ENCODE measurements around the gene CCDC57.
"Not testable (repeated sequence)": the region's sequence is repeated elsewhere in the genome, so short reads cannot be mapped to it uniquely, and the experiment has no call there.

The CCDC57 gene

GRCh38 chr17:82149401-82150099 is 63.1 kb downstream of the CCDC57 start:
- ATAC-seq (replicated peaks) = no peak
- peaks cover 2 to 4% of the 10 kb centered on the region in 2 donors for H3K9me3 Mint-ChIP-seq
- H3K4me3 Mint-ChIP-seq = no peak overlapping the region

GRCh38 chr17:82148997-82149396 is 63.6 kb downstream of the CCDC57 start:
- Mint-ChIP-seq H3K27ac (no peak overlapping the region), H3K36me3 (peaks cover 17% of the 10 kb centered on the region in 2 donors), H3K27me3 (no peaks in the 10 kb centered on the region), H3K9me3 (peaks cover 2 to 4% of the 10 kb centered on the region in 2 donors), H3K4me1 (no peaks in the 10 kb centered on the region), H3K4me3 (no peak overlapping the region)
- no peak for ATAC-seq (replicated peaks)
- no peak for DNase-seq

More at GRCh38 chr17:82149401-82150099, 63.1 kb downstream of the CCDC57 start:
- no peak for DNase-seq
- Mint-ChIP-seq H3K36me3 (peaks cover 17 to 19% of the 10 kb centered on the region in 2 donors), H3K4me1 (no peaks in the 10 kb centered on the region), H3K27ac (no peak overlapping the region), H3K27me3 (no peaks in the 10 kb centered on the region)

- ATAC-seq (replicated peaks) = no peak
- Mint-ChIP-seq H3K27ac (no peak overlapping the region), H3K4me3 (no peak overlapping the region)
Observed at GRCh38 chr17:82148011-82148410, 64.6 kb downstream of the CCDC57 start.

GRCh38 chr17:82146663-82147654 is 65.7 kb downstream of the CCDC57 start:
- ATAC-seq (replicated peaks) = no peak
- Mint-ChIP-seq H3K9me3 (peaks cover 2 to 4% of the 10 kb centered on the region in 2 donors), H3K27ac (no peak overlapping the region), H3K4me1 (no peaks in the 10 kb centered on the region), H3K4me3 (no peak overlapping the region), H3K27me3 (no peaks in the 10 kb centered on the region), H3K36me3 (peaks cover 17 to 18% of the 10 kb centered on the region in 2 donors)
- DNase-seq = no peak

More at GRCh38 chr17:82148011-82148410, 64.6 kb downstream of the CCDC57 start:
- Mint-ChIP-seq H3K4me1 (no peaks in the 10 kb centered on the region), H3K36me3 (peaks cover 17% of the 10 kb centered on the region in 2 donors), H3K27me3 (no peaks in the 10 kb centered on the region), H3K9me3 (peaks cover 2 to 4% of the 10 kb centered on the region in 2 donors)
- DNase-seq = no peak

- H3K4me1 Mint-ChIP-seq = no peaks in the 10 kb centered on the region
- H3K27me3 Mint-ChIP-seq = no peaks in the 10 kb centered on the region
- no peak overlapping the region for H3K4me3 Mint-ChIP-seq
- H3K27ac Mint-ChIP-seq = no peak overlapping the region
- ATAC-seq (replicated peaks) = no peak
- no peak for DNase-seq
- H3K9me3 Mint-ChIP-seq = peaks cover 2 to 4% of the 10 kb centered on the region in 2 donors
- peaks cover 17 to 21% of the 10 kb centered on the region in 2 donors for H3K36me3 Mint-ChIP-seq
Observed at GRCh38 chr17:82145550-82146155, 67.0 kb downstream of the CCDC57 start.

GRCh38 chr17:82143333-82143732 is 69.3 kb downstream of the CCDC57 start:
- H3K4me1 Mint-ChIP-seq = no peaks in the 10 kb centered on the region
- no peak for DNase-seq
- H3K36me3 Mint-ChIP-seq = peaks cover 16 to 31% of the 10 kb centered on the region in 2 donors
- ATAC-seq (replicated peaks) = no peak
- H3K27ac Mint-ChIP-seq = no peak overlapping the region
- no peak overlapping the region for H3K4me3 Mint-ChIP-seq
- H3K27me3 Mint-ChIP-seq = no peaks in the 10 kb centered on the region
- peaks cover 2 to 4% of the 10 kb centered on the region in 2 donors for H3K9me3 Mint-ChIP-seq

GRCh38 chr17:82139961-82140360 is 72.7 kb downstream of the CCDC57 start:
- peaks cover 6 to 19% of the 10 kb centered on the region in 2 donors for H3K36me3 Mint-ChIP-seq
- not testable (repeated sequence) for H3K27ac Mint-ChIP-seq; DNase-seq; H3K4me3 Mint-ChIP-seq; H3K9me3 Mint-ChIP-seq; ATAC-seq (replicated peaks); H3K27me3 Mint-ChIP-seq; H3K4me1 Mint-ChIP-seq

- H3K4me1 Mint-ChIP-seq = no peaks in the 10 kb centered on the region
- no peak for ATAC-seq (replicated peaks)
- no peak for DNase-seq
- H3K9me3 Mint-ChIP-seq = no peaks in the 10 kb centered on the region
- H3K27ac Mint-ChIP-seq = no peak overlapping the region
- H3K27me3 Mint-ChIP-seq = no peaks in the 10 kb centered on the region
- no peak overlapping the region for H3K4me3 Mint-ChIP-seq
- peaks cover 6 to 19% of the 10 kb centered on the region in 2 donors for H3K36me3 Mint-ChIP-seq
Observed at GRCh38 chr17:82138511-82138992, 74.1 kb downstream of the CCDC57 start.

GRCh38 chr17:82134101-82134500 is 78.5 kb downstream of the CCDC57 start:
- ATAC-seq (replicated peaks) (no peak), DNase-seq (no peak)
- H3K4me3 Mint-ChIP-seq = no peak overlapping the region
- no peak overlapping the region for H3K27ac Mint-ChIP-seq
- H3K27me3 Mint-ChIP-seq = no peaks in the 10 kb centered on the region
- no peaks in the 10 kb centered on the region for H3K9me3 Mint-ChIP-seq
- H3K4me1 Mint-ChIP-seq = no peaks in the 10 kb centered on the region
- H3K36me3 Mint-ChIP-seq = peaks cover 6 to 9% of the 10 kb centered on the region in 2 donors

- not testable (repeated sequence) for DNase-seq, H3K4me1 Mint-ChIP-seq
Observed at GRCh38 chr17:82133166-82133953, 79.3 kb downstream of the CCDC57 start.

GRCh38 chr17:82129095-82129494 is 83.5 kb downstream of the CCDC57 start:
- Mint-ChIP-seq H3K9me3 (no peaks in the 10 kb centered on the region), H3K4me3 (no peak overlapping the region), H3K4me1 (no peaks in the 10 kb centered on the region), H3K27ac (no peak overlapping the region), H3K27me3 (no peaks in the 10 kb centered on the region), H3K36me3 (peaks cover 3 to 21% of the 10 kb centered on the region in 2 donors)
- DNase-seq = no peak
- no peak for ATAC-seq (replicated peaks)

More at GRCh38 chr17:82133166-82133953, 79.3 kb downstream of the CCDC57 start:
- H3K27ac Mint-ChIP-seq; H3K9me3 Mint-ChIP-seq; H3K4me3 Mint-ChIP-seq; ATAC-seq (replicated peaks); H3K36me3 Mint-ChIP-seq; H3K27me3 Mint-ChIP-seq: not testable (repeated sequence)

- ATAC-seq (replicated peaks) (no peak), DNase-seq (no peak)
- H3K4me1 Mint-ChIP-seq = no peaks in the 10 kb centered on the region
- H3K36me3 Mint-ChIP-seq = peaks cover 4 to 26% of the 10 kb centered on the region in 2 donors
- H3K9me3 Mint-ChIP-seq = no peaks in the 10 kb centered on the region
- no peak overlapping the region for H3K4me3 Mint-ChIP-seq
- H3K27ac Mint-ChIP-seq = no peak overlapping the region
- H3K27me3 Mint-ChIP-seq = no peaks in the 10 kb centered on the region
Observed at GRCh38 chr17:82128287-82128686, 84.4 kb downstream of the CCDC57 start.

GRCh38 chr17:82127704-82128103 is 84.9 kb downstream of the CCDC57 start:
- H3K27me3 Mint-ChIP-seq = no peaks in the 10 kb centered on the region
- no peak overlapping the region for H3K4me3 Mint-ChIP-seq
- peaks cover 4 to 30% of the 10 kb centered on the region in 2 donors for H3K36me3 Mint-ChIP-seq
- no peak overlapping the region for H3K27ac Mint-ChIP-seq
- DNase-seq (no peak), ATAC-seq (replicated peaks) (no peak)
- no peaks in the 10 kb centered on the region for H3K9me3 Mint-ChIP-seq
- no peaks in the 10 kb centered on the region for H3K4me1 Mint-ChIP-seq

GRCh38 chr17:82127315-82127595 is 85.4 kb downstream of the CCDC57 start:
- no peaks in the 10 kb centered on the region for H3K9me3 Mint-ChIP-seq
- H3K27ac Mint-ChIP-seq = no peak overlapping the region
- no peaks in the 10 kb centered on the region for H3K27me3 Mint-ChIP-seq
- DNase-seq (no peak), ATAC-seq (replicated peaks) (no peak)
- H3K4me1 Mint-ChIP-seq = no peaks in the 10 kb centered on the region
- no peak overlapping the region for H3K4me3 Mint-ChIP-seq
- H3K36me3 Mint-ChIP-seq = peaks cover 4 to 32% of the 10 kb centered on the region in 2 donors

Data from stimulated activated naive B cell treated with anti-CD40 and anti-IgM and Interleukin-4, amounts not matched to agents 10 μg/mL and 1 μg/mL and 100 μg/mL, for 72 hours (primary cell).